OCI-LY1 (cell line): ENCODE measurements around the gene TUSC7.

Experiments used
- H2AFZ ChIP-seq: fragments of 200-600 bp; sonication (generic), shearing (Covaris generic); 2 replicates; pipeline ENCODE4 v1.6.0; 2014; ENCODE audit warnings: antibody characterized with exemption, mild to moderate bottlenecking, low read length
- H3F3A ChIP-seq: fragments of 200-600 bp; sonication (generic), shearing (Covaris generic); 2 replicates; pipeline ENCODE4 v1.6.0; 2014; ENCODE audit warnings: mild to moderate bottlenecking, antibody characterized with exemption, low read length, moderate library complexity; ENCODE audit not compliant: insufficient read depth
- H3K27ac ChIP-seq: fragments of 200-600 bp; sonication (generic); 2 replicates; pipeline ENCODE4 v1.5.1; 2014; ENCODE audit warnings: low read length, mixed run types, mild to moderate bottlenecking, low read depth; ENCODE audit not compliant: poor library complexity, severe bottlenecking
- H3K27me3 ChIP-seq: fragments of 200-600 bp; sonication (generic); 2 replicates; pipeline ENCODE4 v1.6.0; 2014; ENCODE audit warnings: antibody characterized with exemption, mild to moderate bottlenecking, low read length, moderate library complexity; ENCODE audit not compliant: insufficient read depth
- H3K36me3 ChIP-seq: fragments of 200-600 bp; sonication (generic); 2 replicates; pipeline ENCODE4 v1.6.1; 2014; ENCODE audit warnings: mild to moderate bottlenecking, antibody characterized with exemption, low read length, moderate library complexity, mixed read lengths; ENCODE audit not compliant: insufficient read depth
- H3K4me1 ChIP-seq: fragments of 200-600 bp; sonication (generic); 2 replicates; pipeline ENCODE4 v1.5.1; 2014; ENCODE audit warnings: mild to moderate bottlenecking, low read length, moderate library complexity; ENCODE audit not compliant: insufficient read depth, severe bottlenecking
- H3K4me2 ChIP-seq: fragments of 200-600 bp; sonication (generic), shearing (Covaris generic); 2 replicates; pipeline ENCODE4 v1.6.1; 2014; ENCODE audit warnings: low read length
- H3K4me3 ChIP-seq: fragments of 200-600 bp; sonication (generic); 2 replicates; pipeline ENCODE4 v1.5.1; 2014; ENCODE audit warnings: low read length, low read depth, mild to moderate bottlenecking, mixed read lengths; ENCODE audit not compliant: poor library complexity, severe bottlenecking
- H3K79me2 ChIP-seq: fragments of 200-600 bp; shearing (Covaris generic); 2 replicates; pipeline ENCODE4 v1.6.1; 2016; ENCODE audit warnings: mixed run types, low read length, mixed read lengths; ENCODE audit not compliant: insufficient read depth
- H3K9ac ChIP-seq: fragments of 200-600 bp; sonication (generic), shearing (Covaris generic); 2 replicates; pipeline ENCODE4 v1.6.1; 2014; ENCODE audit warnings: mild to moderate bottlenecking, low read length, mixed read lengths
- H3K9me2 ChIP-seq: fragments of 200-600 bp; sonication (generic), shearing (Covaris generic); 2 replicates; pipeline ENCODE4 v1.6.1; 2014; ENCODE audit warnings: low read depth, mild to moderate bottlenecking, low read length, mixed read lengths
- H3K9me3 ChIP-seq: fragments of 200-600 bp; shearing (Covaris generic); 2 replicates; pipeline ENCODE4 v1.6.1; 2014; ENCODE audit warnings: low read length, mixed read lengths
- H4K20me1 ChIP-seq: fragments of 200-600 bp; sonication (generic), shearing (Covaris generic); 2 replicates; pipeline ENCODE4 v1.6.0; 2016; ENCODE audit warnings: mild to moderate bottlenecking, low read length; ENCODE audit not compliant: insufficient read depth
- CTCF ChIP-seq: fragments of 200-600 bp; sonication (generic), shearing (Covaris generic); IDR thresholded peaks from 2 replicates; pipeline ENCODE4 v1.5.1; 2017; ENCODE audit warnings: mild to moderate bottlenecking, antibody characterized with exemption, low read length, moderate library complexity, mixed read lengths
- EZH2 ChIP-seq: fragments of 200-600 bp; sonication (generic), shearing (Covaris generic); IDR thresholded peaks from 2 replicates; pipeline ENCODE4 v1.8.0; 2017; ENCODE audit warnings: borderline replicate concordance, mixed run types, mild to moderate bottlenecking, antibody characterized with exemption, low read length, moderate library complexity, mixed read lengths

Gene TUSC7

GRCh38 chr3:116741467-116741866, 31.9 kb downstream of the TUSC7 start:
- H3K36me3 ChIP-seq = no peaks in the 10 kb centered on the region
- no peaks in the 10 kb centered on the region for H3K9me2 ChIP-seq
- H3K79me2 ChIP-seq = no peaks in the 10 kb centered on the region
- no peak overlapping the region for H3K4me2 ChIP-seq
- TF ChIP-seq EZH2 = no peak
- TF ChIP-seq CTCF = no peak
- H3K9me3 ChIP-seq = no peaks in the 10 kb centered on the region
- no peak overlapping the region for H3K27ac ChIP-seq
- H3K27me3 ChIP-seq = no peaks in the 10 kb centered on the region
- no peak overlapping the region for H2AFZ ChIP-seq
- H3K4me3 ChIP-seq = no peak overlapping the region
- no peaks in the 10 kb centered on the region for H4K20me1 ChIP-seq
- H3F3A ChIP-seq = no peaks in the 10 kb centered on the region
- no peaks in the 10 kb centered on the region for H3K4me1 ChIP-seq
- H3K9ac ChIP-seq = no peak overlapping the region

GRCh38 chr3:116743062-116743461, 33.5 kb downstream of the TUSC7 start:
- TF ChIP-seq EZH2 (no peak), CTCF (no peak)
- Histone ChIP-seq H3K79me2 (no peaks in the 10 kb centered on the region), H2AFZ (no peak overlapping the region), H3K4me2 (no peak overlapping the region), H3F3A (no peaks in the 10 kb centered on the region), H3K4me3 (no peak overlapping the region), H3K9me3 (no peaks in the 10 kb centered on the region), H3K9me2 (no peaks in the 10 kb centered on the region), H4K20me1 (no peaks in the 10 kb centered on the region), H3K36me3 (no peaks in the 10 kb centered on the region), H3K27me3 (no peaks in the 10 kb centered on the region), H3K4me1 (no peaks in the 10 kb centered on the region), H3K9ac (no peak overlapping the region), H3K27ac (no peak overlapping the region)

GRCh38 chr3:116749388-116749787, 39.8 kb downstream of the TUSC7 start:
- Histone ChIP-seq H2AFZ (no peak overlapping the region), H3K27me3 (no peaks in the 10 kb centered on the region), H3K4me1 (no peaks in the 10 kb centered on the region), H3K27ac (no peak overlapping the region), H3K4me3 (no peak overlapping the region), H3K36me3 (no peaks in the 10 kb centered on the region), H3K4me2 (no peak overlapping the region), H3F3A (no peaks in the 10 kb centered on the region), H4K20me1 (no peaks in the 10 kb centered on the region), H3K9ac (no peak overlapping the region), H3K79me2 (no peaks in the 10 kb centered on the region), H3K9me3 (no peaks in the 10 kb centered on the region), H3K9me2 (no peaks in the 10 kb centered on the region)
- no peak for TF ChIP-seq CTCF
- TF ChIP-seq EZH2 = no peak
